HG03520 (cell line): ENCODE results near the gene ACOT6.
"Not testable (repeated sequence)": the region's sequence is repeated elsewhere in the genome, so short reads cannot be mapped to it uniquely, and the experiment has no call there.

Experiments
- ATAC-seq: cut with Tn5 transposase; IDR thresholded peaks from one replicate; pipeline ENCODE4 v1.9.1; 2021; ENCODE audit warnings: mild to moderate bottlenecking, moderate library complexity; ENCODE audit not compliant: unreplicated experiment

ACOT6 gene

GRCh38 chr14:73644531-73645247, 32.4 kb downstream of the ACOT6 start, which contains the start of gene DNAL1:
DNAL1 (plus strand) TSS chr14:73644986; CDS start chr14:73645040, 54 bp downstream.
- ATAC-seq: peak; percentile 88

- no peak for ATAC-seq
These were observed 32.9 kb downstream of the ACOT6 start for GRCh38 chr14:73645248-73645610.

GRCh38 chr14:73651005-73651404, 38.7 kb downstream of the ACOT6 start:
- ATAC-seq: no peak

- no peak for ATAC-seq
These were observed 43.5 kb downstream of the ACOT6 start for GRCh38 chr14:73655851-73656250.

DNA sequence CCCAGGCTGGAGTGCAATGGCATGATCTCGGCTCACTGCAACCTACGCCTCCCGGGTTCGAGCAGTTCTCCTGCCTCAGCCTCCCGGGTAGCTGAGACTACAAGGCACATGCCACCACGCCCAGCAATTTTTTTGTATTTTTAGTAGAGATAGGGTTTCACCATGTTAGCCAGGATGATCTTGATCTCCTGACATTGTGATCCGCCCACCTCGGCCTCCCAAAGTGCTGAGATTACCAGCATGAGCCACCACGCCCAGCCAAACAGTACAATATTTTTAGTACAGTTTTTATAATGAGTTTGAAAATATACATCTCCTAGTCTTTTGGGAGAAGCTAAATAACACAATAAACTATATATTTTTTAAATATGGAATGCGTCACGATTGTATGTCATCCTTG, 46.9 kb downstream of the ACOT6 start:
- ATAC-seq: not testable (repeated sequence)

GRCh38 chr14:73660511-73660910, 48.2 kb downstream of the ACOT6 start:
- no peak for ATAC-seq

GRCh38 chr14:73661872-73662271, 49.6 kb downstream of the ACOT6 start:
- ATAC-seq: no peak

DNA sequence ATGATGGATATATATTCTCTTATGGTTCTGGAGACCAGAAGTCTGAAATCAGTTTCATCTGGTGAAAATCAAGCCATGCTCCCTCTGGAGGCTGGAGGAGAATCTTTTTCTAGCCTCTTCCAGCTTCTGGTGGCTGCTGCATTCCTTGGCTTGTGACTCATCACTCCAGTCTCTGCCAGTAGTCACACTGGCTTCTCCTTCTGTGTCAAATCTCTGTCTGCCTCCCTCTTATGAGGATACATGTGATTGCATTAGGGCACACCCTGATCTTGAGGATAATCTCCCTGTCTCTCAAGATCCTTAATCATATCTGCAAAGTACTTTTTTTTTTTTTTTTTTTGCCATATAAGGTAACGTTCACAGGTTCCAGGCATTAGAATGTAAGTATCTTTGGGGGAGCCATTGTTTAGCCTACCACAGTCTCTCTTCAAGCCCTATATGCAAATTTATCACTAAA, 50.2 kb downstream of the ACOT6 start:
- ATAC-seq: no peak

- no peak for ATAC-seq
These were observed 51.4 kb downstream of the ACOT6 start for GRCh38 chr14:73663548-73664212.

- no peak for ATAC-seq
These were observed 52.8 kb downstream of the ACOT6 start for GRCh38 chr14:73665130-73665529.

- ATAC-seq: no peak
These were observed 54.3 kb downstream of the ACOT6 start for GRCh38 chr14:73666583-73666982.

- ATAC-seq: no peak
These were observed 55.5 kb downstream of the ACOT6 start for GRCh38 chr14:73667854-73668253.
